Effector memory CD4-positive, alpha-beta T cell (primary cell): ENCODE data around the gene DPEP2.
"Not testable (repeated sequence)": the region's sequence is repeated elsewhere in the genome, so short reads cannot be mapped to it uniquely, and the experiment has no call there.

Source experiments
- DNase-seq, 3 donors: peaks; one replicate each; pipeline ENCODE4 v3.0.0-alpha.2; 2020
- H3K27ac ChIP-seq: 2 replicates; pipeline ENCODE4 v1.7.0; 2013; ENCODE audit warnings: mild to moderate bottlenecking, low read length, moderate library complexity; ENCODE audit not compliant: insufficient read depth, poor library complexity, severe bottlenecking
- H3K27me3 ChIP-seq: replicated peaks from 2 replicates; pipeline ENCODE4 v1.7.0; 2013; ENCODE audit warnings: mild to moderate bottlenecking, low read length; ENCODE audit not compliant: insufficient read depth, control insufficient read depth, poor library complexity, severe bottlenecking
- H3K36me3 ChIP-seq: 2 replicates; pipeline ENCODE4 v1.7.0; 2013; ENCODE audit warnings: mild to moderate bottlenecking, low read length, moderate library complexity; ENCODE audit not compliant: control insufficient read depth, insufficient read depth
- H3K4me1 ChIP-seq: 2 replicates; pipeline ENCODE4 v1.7.0; 2013; ENCODE audit warnings: low read length, mild to moderate bottlenecking; ENCODE audit not compliant: control insufficient read depth, insufficient read depth, poor library complexity, severe bottlenecking
- H3K4me3 ChIP-seq: 2 replicates; pipeline ENCODE4 v1.7.0; 2013; ENCODE audit warnings: low read length, low read depth, mild to moderate bottlenecking; ENCODE audit not compliant: insufficient read depth, poor library complexity, severe bottlenecking
- H3K9me3 ChIP-seq: 2 replicates; pipeline ENCODE4 v1.7.0; 2013; ENCODE audit warnings: mild to moderate bottlenecking, low read length, moderate library complexity; ENCODE audit not compliant: control insufficient read depth

DPEP2 gene

GRCh38 chr16:68030108-68030507, 30.8 kb upstream of the DPEP2 start:
- not testable (repeated sequence) for H3K4me1 ChIP-seq, DNase-seq, H3K27me3 ChIP-seq, H3K4me3 ChIP-seq, H3K9me3 ChIP-seq, H3K27ac ChIP-seq
- H3K36me3 ChIP-seq: peaks cover 13% of the 10 kb centered on the region

- Histone ChIP-seq H3K4me3 (no peak overlapping the region), H3K27me3 (no peaks in the 10 kb centered on the region), H3K27ac (no peak overlapping the region), H3K36me3 (peaks cover 13% of the 10 kb centered on the region), H3K9me3 (no peaks in the 10 kb centered on the region), H3K4me1 (peaks cover 3% of the 10 kb centered on the region)
- no peak for DNase-seq
Measured at GRCh38 chr16:68028996-68029395, 29.7 kb upstream of the DPEP2 start.

GRCh38 chr16:68022728-68023537, 23.6 kb upstream of the DPEP2 start, which contains the start of the genes DDX28 and DUS2:
TSS of gene DDX28 (minus strand) at chr16:68023232. CDS start at chr16:68023202, 30 bp downstream.
TSS of gene DUS2 (plus strand) at chr16:68023284. CDS start at chr16:68038024, 14,740 bp downstream.
- H3K36me3 ChIP-seq: peaks cover 16% of the 10 kb centered on the region
- H3K27me3 ChIP-seq: no peaks in the 10 kb centered on the region
- DNase-seq: peak; percentile 88 to 89 (median 89)
- H3K4me1 ChIP-seq: peaks cover 21% of the 10 kb centered on the region
- peak within 1 kb of the TSS; percentile 94 for H3K4me3 ChIP-seq
- no peaks in the 10 kb centered on the region for H3K9me3 ChIP-seq
- H3K27ac ChIP-seq: peak within 1 kb of the TSS; percentile 79

- DNase-seq: peak in 1 of 3 donors; percentile 3
- H3K27me3 ChIP-seq: no peaks in the 10 kb centered on the region
- no peaks in the 10 kb centered on the region for H3K9me3 ChIP-seq
- H3K4me3 ChIP-seq: peak overlapping the region; percentile 94
- H3K36me3 ChIP-seq: peaks cover 11% of the 10 kb centered on the region
- H3K4me1 ChIP-seq: peaks cover 21% of the 10 kb centered on the region
- peak overlapping the region; percentile 79 for H3K27ac ChIP-seq
Measured at GRCh38 chr16:68022278-68022727, 23.0 kb upstream of the DPEP2 start.

- no peak for DNase-seq
- no peaks in the 10 kb centered on the region for H3K9me3 ChIP-seq
- H3K27ac ChIP-seq: no peak overlapping the region
- no peaks in the 10 kb centered on the region for H3K27me3 ChIP-seq
- peaks cover 21% of the 10 kb centered on the region for H3K4me1 ChIP-seq
- H3K4me3 ChIP-seq: no peak overlapping the region
- H3K36me3 ChIP-seq: peaks cover 8% of the 10 kb centered on the region
Measured at GRCh38 chr16:68021490-68021889, 22.2 kb upstream of the DPEP2 start.

GRCh38 chr16:68019167-68019680, 19.9 kb upstream of the DPEP2 start:
- Histone ChIP-seq H3K9me3 (no peaks in the 10 kb centered on the region), H3K27me3 (no peaks in the 10 kb centered on the region), H3K27ac (no peak overlapping the region), H3K4me3 (no peak overlapping the region), H3K4me1 (peaks cover 21% of the 10 kb centered on the region), H3K36me3 (peaks cover 8% of the 10 kb centered on the region)
- DNase-seq: no peak

GRCh38 chr16:68015681-68016080, 16.4 kb upstream of the DPEP2 start, which contains the start of gene DPEP2NB:
TSS of gene DPEP2NB (minus strand) at chr16:68015911. CDS start at chr16:68015770, 141 bp downstream.
- DNase-seq: no peak
- Histone ChIP-seq H3K27ac (no peak within 1 kb of the TSS), H3K9me3 (no peaks in the 10 kb centered on the region), H3K36me3 (no peaks in the 10 kb centered on the region), H3K4me1 (no peaks in the 10 kb centered on the region), H3K27me3 (no peaks in the 10 kb centered on the region), H3K4me3 (no peak within 1 kb of the TSS)

- no peak overlapping the region for H3K27ac ChIP-seq
- no peaks in the 10 kb centered on the region for H3K27me3 ChIP-seq
- no peaks in the 10 kb centered on the region for H3K4me1 ChIP-seq
- DNase-seq: no peak
- no peak overlapping the region for H3K4me3 ChIP-seq
- H3K36me3 ChIP-seq: no peaks in the 10 kb centered on the region
- no peaks in the 10 kb centered on the region for H3K9me3 ChIP-seq
Measured at GRCh38 chr16:68013440-68013839, 14.2 kb upstream of the DPEP2 start.

- H3K36me3 ChIP-seq, H3K27me3 ChIP-seq, H3K4me3 ChIP-seq, H3K27ac ChIP-seq, DNase-seq, H3K9me3 ChIP-seq: not testable (repeated sequence)
- peaks cover 13% of the 10 kb centered on the region for H3K4me1 ChIP-seq
Measured at GRCh38 chr16:68009872-68010271, 10.6 kb upstream of the DPEP2 start.

GRCh38 chr16:68009157-68009735, 10.0 kb upstream of the DPEP2 start:
- Histone ChIP-seq H3K4me3 (no peak overlapping the region), H3K36me3 (no peaks in the 10 kb centered on the region), H3K27me3 (no peaks in the 10 kb centered on the region), H3K9me3 (no peaks in the 10 kb centered on the region), H3K4me1 (peaks cover 18% of the 10 kb centered on the region), H3K27ac (no peak overlapping the region)
- no peak for DNase-seq
